Cerebellar cortex (tissue), 1 donor: Measurements from ENCODE around the gene SMC3.
A peak's percentile ranks its signal among the peaks of the same experiment; 100 is the strongest.
"Not testable (repeated sequence)": the region's sequence is repeated elsewhere in the genome, so short reads cannot be mapped to it uniquely, and the experiment has no call there.

Experiments used
- DNase-seq: peaks from one replicate; pipeline ENCODE4 v3.0.0-alpha.2; 2015; ENCODE audit warnings: low spot score

The SMC3 gene

DNA sequence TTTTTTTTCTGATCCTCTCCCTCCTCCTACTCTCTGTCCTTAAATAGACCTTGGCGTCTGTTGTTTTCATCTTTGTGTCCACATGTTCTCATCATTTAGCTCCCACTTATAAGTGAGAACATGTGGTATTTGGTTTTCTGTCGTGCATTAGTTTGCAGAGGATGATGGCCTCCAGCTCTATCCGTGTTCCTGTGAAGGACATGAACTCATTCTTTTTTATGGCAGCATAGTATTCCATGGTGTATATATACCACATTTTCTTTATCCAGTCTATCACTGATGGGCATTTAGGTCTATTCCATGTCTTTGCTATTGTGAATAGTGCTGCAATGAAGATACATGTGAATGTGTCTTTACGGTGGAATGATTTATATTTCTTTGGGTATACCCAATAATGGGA is 55.8 kb downstream of the SMC3 start:
- DNase-seq: not testable (repeated sequence)

- DNase-seq: no peak
These were observed 57.9 kb downstream of the SMC3 start for GRCh38 chr10:110625356-110625894.

DNA sequence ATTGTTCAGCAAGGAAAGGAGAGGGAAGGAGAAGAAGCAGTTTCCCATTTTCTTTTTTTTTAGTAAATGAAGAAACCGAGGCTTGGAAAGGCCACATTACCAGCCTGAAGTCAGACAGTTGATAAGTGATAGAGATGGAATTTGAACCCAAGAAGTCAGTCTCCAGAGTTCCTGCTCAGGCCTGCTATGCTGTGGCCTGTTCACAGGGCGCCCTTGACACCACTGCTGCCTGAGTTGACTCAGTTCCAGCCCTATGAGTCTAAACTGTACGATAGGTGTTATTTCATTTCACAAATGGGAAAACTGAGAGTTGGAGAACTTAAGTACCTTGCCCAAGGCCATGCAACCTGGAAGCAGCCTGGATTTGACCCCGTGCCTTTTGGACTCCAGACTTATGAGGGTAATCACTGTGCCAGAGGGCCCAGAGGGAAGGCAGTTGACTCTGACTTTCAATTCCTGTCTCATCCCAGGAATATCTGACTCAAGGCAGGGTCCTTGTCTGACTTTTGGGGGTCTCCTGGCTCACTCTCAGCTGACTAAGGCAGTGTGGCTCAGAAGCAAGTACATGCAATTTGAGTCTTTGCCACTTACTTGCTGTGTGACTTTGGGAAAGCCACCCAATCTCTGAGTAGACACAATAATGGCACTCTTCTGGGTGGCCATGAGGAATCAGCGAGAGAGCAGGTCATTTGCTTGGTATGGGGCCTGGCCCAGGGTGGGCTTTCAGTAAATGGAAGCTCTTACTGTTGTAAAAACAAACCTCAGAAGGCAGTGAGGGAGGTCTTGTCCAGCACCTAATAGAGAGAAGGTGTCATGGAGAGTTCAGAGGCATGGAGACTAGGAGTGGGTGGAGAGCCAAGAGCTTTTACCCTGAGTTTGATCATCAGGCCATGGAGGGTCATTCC is 58.7 kb downstream of the SMC3 start:
- DNase-seq: no peak

DNA sequence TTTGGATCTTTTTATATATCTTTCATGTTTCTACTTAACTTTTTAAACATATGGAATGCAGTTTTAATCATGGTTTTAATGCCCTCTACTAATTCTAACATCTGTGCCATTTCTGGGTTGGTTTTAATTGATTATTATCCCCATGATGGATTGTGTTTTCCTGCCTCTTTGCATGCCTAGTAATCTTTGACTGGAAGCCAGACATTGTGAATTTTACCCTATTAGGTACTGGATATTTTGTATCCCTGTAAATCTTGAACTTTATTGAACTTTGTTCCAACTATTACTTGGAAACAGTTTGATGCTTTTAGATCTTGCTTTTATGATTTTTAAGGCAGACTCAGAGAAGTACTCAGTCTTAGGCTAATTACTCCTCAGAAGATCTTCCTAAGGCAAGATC is 60.7 kb downstream of the SMC3 start:
- no peak for DNase-seq

DNA sequence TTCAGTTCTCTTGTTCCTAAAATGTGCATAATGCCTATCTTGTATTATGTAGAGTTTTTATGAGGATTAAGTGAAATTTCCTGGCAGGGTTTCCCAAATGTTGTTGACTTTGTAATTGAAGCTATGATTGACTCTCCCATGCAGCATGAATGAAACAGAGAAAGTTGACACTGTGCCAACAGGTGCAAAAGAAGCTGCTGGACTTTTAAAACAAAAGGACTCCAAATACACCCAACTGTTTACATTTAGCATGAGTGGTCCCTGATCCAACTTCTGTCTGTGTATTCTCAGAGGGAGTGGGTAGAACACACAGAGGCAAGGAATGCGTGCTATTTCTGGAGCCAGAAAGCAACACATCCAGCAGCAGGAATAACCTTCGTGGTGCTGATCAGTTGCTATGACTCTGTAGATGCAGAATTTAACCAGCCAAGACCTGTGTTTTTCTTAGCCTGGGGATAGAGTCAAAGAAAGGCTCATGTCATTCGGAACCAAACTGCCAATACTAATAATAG is 62.2 kb downstream of the SMC3 start:
- DNase-seq: no peak

- DNase-seq: no peak
These were observed 64.4 kb downstream of the SMC3 start for GRCh38 chr10:110631934-110632333.

GRCh38 chr10:110632591-110633215 is 65.2 kb downstream of the SMC3 start:
- no peak for DNase-seq

DNA sequence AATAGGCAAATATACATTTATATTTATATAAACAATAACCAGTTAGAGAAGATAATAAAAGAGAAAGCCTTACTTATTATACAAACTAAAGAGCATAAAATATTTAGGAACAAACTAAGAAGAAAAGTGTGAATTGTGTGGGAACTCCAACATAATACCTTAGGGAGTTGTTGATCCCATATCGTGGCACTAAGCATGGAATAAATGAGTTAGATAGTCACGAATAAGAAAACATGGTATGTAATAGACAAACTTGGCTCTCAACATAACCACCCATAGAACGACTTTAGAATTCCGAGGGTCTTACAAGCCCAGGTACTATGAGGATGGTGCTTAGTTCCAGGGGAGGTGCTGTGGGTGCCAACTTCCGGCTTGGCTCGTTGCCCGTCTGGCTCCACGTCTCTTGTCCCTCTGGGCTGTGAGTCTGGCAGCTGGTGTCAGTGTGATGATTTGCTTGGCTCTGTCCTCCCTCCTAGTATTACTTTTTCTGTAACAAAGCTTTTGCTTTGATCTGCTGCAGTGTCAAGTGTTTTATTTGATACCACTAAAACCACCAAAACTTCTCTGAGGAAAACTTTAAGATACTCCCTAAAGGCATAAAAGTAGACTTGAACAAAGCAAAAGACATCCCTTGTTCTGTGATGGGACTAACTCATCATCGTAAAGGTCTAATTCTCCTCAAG is 67.2 kb downstream of the SMC3 start:
- DNase-seq: no peak

DNA sequence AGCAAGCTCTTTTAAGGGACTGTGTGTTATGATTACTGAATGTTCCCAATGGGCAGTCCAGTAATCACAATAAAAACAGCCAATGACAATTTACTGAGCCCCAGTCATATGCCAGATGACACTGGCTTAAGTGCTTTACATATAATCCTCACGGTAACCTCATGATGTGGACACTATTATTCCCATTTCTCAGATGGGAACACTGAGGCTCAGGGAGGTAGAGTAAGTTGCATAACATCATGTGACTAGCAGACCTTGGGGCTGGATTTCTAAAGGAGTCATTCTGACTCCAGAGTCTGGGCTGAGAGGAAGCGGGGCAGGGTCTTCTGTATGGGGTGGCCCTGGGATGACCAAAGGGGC is 69.1 kb downstream of the SMC3 start:
- no peak for DNase-seq

DNA sequence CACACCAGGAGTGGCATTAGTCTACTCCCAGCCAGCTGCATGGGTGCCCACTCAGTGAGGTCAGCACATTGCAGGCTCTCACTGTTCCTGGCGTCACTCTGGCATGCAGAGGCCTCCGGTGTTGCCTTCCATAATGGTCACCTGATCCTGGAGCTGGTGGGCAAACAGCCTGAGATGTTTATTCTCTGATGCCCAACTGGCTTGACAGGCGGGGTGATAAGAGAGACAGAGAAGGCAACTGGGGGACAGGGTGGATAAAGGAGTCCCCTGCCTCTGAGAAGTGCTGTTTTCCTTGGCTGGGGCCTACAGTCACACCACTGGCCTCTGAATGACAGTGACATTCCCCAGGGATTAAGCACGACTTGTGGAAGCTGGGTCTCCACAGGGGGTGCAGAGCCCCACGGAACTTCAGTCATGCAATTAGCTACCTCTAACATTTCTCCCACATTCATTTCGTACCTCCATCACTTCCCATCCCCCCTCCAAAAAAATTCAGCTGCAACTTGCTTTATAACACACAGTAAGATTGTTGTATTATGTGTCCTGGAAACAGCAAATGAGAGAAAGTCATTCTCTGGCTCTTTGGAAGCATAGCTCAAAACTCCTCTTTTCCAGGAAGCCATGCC is 69.5 kb downstream of the SMC3 start:
- peak; percentile 20 for DNase-seq

- peak; percentile 25 for DNase-seq
These were observed 70.1 kb downstream of the SMC3 start for GRCh38 chr10:110637558-110638053.

DNA sequence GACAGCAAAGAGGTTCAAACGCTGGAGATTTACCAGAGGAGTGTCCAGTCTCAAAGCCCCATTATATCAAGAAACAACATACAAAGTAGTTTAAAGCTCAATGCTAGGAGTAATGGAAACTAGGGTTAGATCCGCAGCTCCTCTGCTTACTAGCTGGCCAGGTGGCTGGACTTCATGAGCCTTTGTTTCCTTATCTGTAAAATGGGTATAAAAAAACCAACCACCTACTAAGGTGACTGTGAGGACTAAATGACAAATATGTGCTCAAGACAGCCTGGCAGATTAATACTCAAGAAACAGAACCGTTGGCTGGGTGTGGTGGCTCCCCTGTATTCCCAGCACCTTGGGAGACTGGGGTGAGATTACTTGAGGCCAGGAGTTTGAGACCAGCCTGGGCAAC is 70.8 kb downstream of the SMC3 start:
- DNase-seq: no peak

GRCh38 chr10:110639046-110639445 is 71.6 kb downstream of the SMC3 start:
- DNase-seq: not testable (repeated sequence)

DNA sequence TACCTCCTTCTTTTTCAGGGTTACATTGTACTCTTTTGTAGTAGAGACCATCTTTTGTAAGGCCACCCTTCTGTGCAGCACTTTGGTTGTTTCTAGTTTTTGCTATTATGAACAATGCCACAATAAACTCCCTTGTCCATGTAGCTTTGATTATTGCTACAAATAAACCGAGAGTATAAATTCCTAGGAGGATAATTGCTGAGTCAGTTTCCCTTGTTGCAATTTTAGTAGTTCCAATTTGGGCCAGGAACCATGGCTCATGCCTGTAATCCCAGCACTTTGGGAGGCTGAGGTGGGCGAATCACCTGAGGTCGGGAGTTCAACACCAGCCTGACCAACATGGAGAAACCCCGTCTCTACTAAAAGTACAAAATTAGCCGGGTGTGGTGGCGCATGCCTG is 72.4 kb downstream of the SMC3 start:
- DNase-seq: not testable (repeated sequence)

GRCh38 chr10:110641256-110641655 is 73.8 kb downstream of the SMC3 start:
- no peak for DNase-seq

GRCh38 chr10:110642204-110643034 is 74.9 kb downstream of the SMC3 start:
- DNase-seq: no peak

DNA sequence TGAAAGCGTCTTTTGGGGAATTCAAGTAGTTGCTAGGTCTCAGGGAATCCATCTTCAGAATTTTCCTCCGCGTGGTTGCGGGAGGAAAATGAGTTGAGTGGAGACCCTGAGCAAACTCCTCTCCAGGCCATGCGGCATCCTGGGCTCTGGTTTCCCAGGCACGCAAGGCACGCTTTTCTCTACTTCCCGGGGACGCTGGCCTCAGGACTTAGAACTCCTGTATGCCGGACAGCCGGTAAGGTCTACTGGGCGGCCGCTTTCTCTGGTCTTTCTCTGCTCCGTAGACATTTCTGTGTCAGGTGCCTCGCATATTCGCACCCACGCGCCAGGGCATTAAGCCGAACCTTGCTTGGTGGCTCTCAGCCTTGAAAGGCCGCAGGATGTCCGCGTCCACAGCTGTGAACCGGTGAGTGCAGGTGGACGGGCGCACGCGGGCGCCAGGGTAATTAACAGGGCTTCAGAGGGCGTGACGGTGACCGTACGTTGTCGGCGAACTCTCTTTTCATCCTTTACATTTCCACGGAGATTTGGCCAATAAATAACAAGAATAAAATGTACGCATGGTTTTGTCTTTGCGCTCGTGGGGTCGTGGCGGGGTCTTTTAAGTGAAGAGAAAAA is 75.6 kb downstream of the SMC3 start:
- DNase-seq: peak; percentile 35

DNA sequence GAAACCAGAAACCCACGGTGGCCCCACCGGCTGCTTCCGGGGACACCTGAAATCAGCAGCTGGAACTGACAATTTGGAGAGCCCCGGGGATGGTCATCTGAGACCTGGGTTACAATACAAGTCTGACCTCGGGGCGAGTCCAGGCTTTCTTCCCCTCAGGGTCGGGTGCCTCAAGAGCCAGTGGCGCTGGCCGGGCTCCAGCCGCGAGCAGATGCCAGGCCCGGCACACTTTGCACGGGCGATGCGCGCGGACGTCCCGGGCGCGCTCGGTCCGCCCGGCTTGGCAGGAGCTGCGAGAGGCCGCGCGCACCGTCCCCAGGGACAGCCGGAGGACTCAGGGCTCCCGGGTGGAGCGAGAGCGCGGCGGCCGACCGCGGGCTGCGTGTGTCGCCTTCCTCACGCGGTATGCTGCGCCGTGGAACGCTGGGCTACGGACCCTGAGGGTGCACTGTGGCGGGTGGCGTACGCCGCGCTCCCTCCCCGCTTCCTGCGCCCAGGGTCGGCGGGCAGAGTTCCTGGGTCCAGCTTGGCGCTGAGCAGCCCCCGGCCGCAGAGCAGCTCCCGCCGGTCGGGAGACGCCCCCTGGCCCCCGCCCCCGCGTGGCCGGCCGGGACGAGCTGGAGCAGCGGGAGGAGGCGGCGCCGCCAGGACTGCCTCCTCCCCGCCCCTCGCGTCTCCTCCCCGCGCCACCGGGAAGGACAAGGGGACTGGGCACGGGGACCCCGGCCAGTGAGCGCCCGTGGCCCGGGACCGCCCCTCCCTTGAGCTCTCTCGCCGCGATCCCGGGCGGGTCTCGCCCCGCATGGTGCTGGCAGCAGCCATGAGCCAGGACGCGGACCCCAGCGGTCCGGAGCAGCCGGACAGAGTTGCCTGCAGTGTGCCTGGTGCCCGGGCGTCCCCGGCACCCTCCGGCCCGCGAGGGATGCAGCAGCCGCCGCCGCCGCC is 76.4 kb downstream of the SMC3 start, which contains the start of gene RBM20:
RBM20 (plus strand) TSS at position 684 of the 945 bp plus-strand sequence; CDS start at position 803, 119 bp downstream.
- no peak for DNase-seq
